ENCODE measurements around the gene ANKRD53. TPM values are rescaled to one million over a fixed set of nuclear protein-coding genes. Genes with fewer than 3 reads are reported as not detected.

ANKRD53 gene
- total RNA-seq, 1 donor from 2014 or later = 0.54 TPM

DNA sequence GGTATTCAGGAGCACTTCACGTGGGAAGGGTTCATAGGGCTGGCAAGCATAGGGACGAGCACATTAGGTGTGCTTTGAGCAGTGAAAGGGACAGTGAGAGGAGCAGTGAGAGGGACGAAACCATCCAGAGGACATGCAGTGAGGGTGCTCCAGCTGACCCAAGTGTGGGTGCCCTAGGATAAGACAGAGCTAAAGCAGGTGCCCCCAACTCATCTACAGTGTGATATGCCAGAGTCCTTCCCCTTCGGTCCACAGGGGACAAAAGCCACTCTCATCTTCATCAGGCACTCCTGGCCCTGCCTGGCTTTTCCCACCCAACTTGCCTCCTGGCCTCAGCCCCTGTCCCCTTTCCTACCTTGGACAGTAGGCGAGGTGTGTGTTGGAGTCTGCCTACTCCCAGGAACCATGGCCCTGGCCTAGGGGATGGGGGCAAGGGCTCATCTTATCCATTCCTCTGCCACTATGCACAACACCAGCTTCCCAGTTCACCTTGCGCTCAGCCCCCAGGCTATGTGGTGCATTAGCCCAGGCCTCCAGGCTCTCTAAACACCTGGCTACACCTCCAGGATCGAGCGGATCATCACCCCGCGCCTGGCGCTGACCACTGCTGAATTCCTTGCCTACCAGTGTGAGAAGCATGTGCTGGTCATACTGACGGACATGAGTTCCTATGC is 16.1 kb upstream of the ANKRD53 start:
- intact Hi-C loops (cut with DNase I) = no loop called here
- no peak for DNase-seq (ENCODE audit: missing footprints)
- no peak for ATAC-seq

DNA sequence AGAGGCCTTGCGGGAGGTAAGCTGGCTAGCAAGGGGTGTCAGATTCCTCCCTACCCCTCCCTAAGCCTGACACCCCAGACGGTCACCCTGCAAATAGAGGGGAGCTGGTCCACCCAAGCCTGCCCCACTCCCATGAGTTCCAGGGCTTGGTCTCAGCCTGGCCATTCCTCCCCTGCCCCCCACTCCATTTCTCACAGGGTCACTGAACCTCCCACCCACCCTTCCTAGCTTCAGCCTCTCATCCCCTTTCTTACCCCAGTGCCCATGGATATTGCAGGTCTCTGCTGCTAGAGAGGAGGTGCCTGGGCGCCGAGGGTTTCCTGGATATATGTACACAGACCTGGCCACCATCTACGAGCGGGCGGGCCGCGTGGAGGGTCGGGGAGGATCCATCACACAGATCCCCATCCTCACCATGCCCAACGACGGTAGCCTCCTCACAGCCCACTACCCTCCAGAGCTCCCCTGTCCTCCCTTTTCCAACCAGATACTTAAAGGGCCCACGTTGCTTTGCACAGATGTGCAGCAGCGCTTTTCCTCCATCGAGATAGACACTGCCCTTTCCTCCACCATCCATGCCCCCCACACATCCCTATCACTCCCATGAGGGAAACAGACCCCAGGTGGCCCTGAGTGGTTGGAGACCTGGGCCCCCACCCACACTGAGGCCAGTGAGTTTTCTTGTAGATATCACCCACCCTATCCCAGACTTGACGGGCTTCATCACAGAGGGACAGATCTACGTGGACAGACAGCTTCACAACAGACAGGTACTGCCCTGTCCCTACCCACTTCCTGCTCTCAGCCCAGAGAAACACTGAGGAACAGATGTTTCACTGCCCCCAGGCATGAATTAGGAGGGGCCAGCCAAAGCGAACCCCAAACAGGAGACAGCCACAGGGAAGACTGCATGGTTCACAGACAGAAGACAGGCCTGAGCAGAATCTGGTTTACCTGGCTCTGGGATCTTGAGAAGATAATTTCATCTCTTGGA is 15.2 kb upstream of the ANKRD53 start:
- intact Hi-C loops (cut with DNase I) = no loop called here
- ATAC-seq = no peak
- DNase-seq (ENCODE audit: missing footprints) = no peak

DNA sequence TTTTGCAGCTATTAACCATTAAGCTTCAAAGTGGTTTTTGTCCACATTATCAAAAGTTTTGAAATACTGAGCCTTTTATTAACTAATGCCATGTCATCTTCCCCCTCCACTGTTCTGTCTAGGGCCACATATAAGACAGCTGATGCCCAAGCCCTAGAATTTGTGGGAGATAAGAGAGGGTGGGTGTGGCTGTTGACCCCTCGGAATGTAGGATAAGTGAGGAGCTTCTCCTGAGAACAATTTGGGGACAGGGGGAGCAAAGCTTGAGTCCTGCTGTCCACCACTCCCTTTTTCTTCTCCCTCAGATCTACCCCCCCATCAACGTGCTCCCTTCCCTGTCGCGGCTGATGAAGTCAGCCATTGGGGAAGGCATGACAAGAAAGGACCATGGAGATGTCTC is 14.3 kb upstream of the ANKRD53 start:
- DNase-seq (ENCODE audit: missing footprints) (no peak), ATAC-seq (no peak)
- intact Hi-C loops (cut with DNase I) = no loop called here

DNA sequence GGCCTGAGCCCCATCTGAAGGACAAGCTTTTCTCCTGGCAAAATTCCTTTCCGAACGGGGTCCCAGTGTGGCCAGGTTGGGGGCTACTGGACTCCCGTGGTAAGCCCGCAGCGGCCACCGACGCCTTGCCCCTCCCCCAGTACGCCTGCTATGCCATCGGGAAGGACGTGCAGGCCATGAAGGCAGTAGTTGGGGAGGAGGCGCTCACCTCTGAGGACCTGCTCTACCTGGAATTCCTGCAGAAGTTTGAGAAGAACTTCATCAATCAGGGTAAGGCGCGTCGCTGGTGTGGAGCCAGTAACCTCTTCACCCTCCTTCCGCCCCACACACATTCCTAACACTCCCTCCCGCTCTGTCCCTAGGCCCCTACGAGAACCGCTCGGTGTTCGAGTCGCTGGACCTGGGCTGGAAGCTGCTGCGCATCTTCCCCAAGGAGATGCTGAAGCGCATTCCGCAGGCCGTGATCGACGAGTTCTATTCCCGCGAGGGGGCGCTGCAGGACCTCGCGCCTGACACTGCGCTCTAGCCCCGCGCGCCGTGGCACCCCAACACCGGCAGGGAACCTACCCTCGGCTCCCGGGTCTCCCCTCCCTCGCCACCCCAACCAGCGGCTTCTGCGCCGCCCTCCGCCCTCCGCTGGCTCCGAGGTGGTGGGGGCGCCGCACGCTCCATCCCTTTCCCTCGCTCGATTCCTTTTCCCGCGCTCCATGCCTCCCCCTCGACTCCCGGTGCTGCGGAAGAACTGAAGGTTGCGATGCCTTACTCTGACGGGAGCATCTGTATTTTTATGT is 13.6 kb upstream of the ANKRD53 start:
- ATAC-seq (peak; percentile 75), DNase-seq (ENCODE audit: missing footprints) (peak; percentile 83)
- intact Hi-C loops (cut with DNase I) = loop anchor here (5.0 kb wide), 1 partner anchor 38 kb away; no protein-coding TSS in a partner anchor

DNA sequence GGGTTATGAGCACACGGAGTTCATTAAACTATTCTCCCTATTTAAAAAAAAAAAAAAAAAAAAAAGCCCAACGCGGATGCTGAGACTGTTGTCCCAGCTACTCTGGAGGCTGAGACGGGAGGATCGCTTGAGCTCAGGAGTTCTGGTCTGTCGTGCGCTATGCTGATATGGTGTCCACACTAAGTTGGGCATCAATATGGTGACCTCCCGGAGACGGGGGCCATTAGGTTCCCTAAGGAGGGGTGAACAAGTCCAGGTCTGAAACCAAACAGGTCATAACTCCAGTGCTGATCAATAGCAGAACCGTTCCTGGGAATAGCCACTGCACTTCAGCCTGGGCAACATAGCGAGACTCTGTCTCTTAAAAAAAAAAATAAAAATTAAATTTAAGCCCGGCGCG is 12.9 kb upstream of the ANKRD53 start:
- intact Hi-C loops (cut with DNase I) = loop anchor here (5.0 kb wide), 1 partner anchor 37 kb away; no protein-coding TSS in a partner anchor
- no peak for DNase-seq (ENCODE audit: missing footprints)

DNA sequence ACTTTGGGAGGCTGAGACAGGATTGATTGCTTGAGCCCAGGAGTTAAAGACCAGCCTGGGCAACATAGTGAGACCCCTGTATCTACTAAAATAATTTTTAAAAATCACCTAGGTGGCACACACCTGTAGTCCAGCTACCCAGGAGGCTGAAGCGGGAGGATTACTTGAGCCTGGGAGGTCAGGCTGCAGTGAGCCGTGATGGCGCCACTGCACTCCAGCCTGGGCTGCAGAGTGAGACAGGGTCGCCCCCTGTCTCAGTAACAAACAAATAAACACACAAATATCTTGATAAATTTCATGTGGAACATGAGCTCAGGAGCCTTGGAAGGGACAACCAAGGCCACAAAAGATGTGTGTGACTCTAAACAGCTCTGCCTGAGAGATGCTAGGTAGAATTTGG is 11.7 kb upstream of the ANKRD53 start:
- ATAC-seq (no peak), DNase-seq (ENCODE audit: missing footprints) (no peak)
- intact Hi-C loops (cut with DNase I) = loop anchor here (5.0 kb wide), 1 partner anchor 36 kb away; no protein-coding TSS in a partner anchor

More for the DNA sequence above, 12.9 kb upstream of the ANKRD53 start:
- no peak for ATAC-seq

DNA sequence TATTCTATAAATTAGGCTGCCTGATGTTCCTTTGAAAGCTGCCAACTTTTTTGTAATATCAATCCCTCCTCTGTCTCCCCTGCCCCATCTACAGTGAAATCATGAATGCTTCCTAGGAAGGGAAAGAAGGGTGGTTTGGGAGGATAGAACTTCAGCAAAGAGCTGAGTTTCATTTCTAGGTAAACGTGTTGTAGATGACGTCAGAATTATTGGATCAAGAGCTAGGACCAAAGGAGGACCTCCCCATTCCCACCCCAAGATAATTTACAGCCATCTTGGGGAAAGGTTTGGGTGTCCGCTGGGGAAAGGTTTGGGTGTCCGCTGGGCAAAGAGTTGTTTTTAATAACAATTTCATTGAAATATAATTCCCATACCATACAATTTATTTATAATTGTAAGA is 11.2 kb upstream of the ANKRD53 start:
- DNase-seq (ENCODE audit: missing footprints) = no peak
- intact Hi-C loops (cut with DNase I) = loop anchor here (5.0 kb wide), 1 partner anchor 35 kb away; no protein-coding TSS in a partner anchor

DNA sequence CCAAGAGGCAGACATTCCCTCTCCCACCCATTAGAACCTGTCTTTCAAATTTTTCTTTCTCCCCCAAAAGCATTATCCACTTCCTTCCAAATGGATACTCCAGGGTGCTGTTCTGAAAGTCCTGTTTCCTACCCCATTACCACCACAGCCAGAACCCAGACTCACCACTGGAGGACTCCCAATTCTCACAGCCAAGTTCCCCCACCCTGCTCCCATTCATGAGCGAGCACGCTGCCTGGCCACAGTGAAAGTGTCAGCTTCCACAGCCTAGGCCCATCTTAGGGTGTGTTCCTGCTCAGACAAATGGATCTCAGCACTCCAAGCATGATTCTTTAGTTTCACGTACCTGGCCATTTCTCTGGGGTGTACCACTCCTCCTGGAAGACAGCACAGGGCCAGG is 3.8 kb upstream of the ANKRD53 start:
- DNase-seq (ENCODE audit: missing footprints) (no peak), ATAC-seq (no peak)
- intact Hi-C loops (cut with DNase I) = no loop called here

More for the DNA sequence above, 11.2 kb upstream of the ANKRD53 start:
- ATAC-seq = no peak

DNA sequence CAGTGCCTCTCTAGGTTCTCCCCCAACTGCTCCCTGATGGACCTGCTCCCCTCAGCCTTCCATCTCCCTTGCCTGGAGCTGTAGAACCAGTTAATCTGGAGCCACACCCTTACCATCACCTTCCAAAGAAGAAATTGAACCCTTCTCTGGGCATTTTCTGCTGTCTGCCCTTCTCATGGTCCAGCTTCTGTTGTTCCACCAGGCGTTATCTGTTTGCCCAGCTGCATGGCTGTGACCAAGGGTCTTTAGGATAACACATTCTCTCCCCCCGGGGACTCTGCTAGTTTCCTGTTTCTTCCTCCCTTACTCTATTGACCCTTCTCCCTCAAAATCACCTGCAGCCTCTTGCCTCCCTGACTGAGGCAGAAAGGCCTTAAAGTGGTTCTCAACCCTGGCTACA is 3.2 kb upstream of the ANKRD53 start:
- intact Hi-C loops (cut with DNase I) = no loop called here
- no peak for DNase-seq (ENCODE audit: missing footprints)
- ATAC-seq = no peak

DNA sequence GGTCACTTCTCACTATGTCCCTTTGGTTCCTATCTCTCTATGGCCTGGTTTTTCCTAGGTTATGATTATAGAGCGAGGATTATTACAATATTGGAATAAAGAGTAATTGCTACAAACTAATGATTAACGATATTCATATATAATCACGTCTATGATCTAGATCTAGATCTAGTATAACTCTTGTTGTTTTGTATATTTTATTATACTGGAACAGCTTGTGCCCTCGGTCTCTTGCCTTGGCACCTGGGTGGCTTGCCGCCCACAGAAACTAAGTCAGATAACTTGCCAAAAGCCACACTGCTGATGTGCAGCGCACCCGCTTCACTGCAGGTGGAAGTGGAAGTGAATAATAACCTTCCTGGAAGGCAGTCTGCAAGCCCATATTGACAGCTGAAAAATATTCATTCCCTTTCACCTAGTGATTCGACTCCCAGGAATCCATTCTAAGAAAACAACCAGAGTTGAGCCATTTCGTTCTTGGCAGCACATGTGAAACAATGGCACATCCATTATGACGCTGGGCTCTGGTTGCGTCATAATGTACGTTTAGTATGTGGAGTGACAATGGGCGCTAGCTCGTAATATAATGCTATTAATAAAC is 725 bp upstream of the ANKRD53 start:
- ATAC-seq = no peak
- intact Hi-C loops (cut with DNase I) = no loop called here
- DNase-seq (ENCODE audit: missing footprints) = no peak

DNA sequence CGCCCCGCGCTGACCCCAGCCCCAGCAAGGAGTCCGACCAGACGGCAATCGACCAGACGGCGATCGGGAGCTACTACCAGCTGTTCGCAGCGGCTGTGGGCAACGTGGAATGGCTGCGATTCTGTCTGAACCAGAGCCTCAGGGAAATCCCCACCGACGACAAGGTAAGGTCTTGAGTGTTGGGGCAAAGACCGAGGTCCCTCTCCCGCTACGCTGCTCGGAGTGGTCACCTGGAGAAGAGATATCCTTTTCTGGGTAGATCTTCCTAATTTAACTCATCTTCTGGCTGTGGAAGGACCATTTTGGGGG is 704 bp downstream of the ANKRD53 start:
- DNase-seq (ENCODE audit: missing footprints) = no peak
- intact Hi-C loops (cut with DNase I) = no loop called here
- ATAC-seq = no peak

DNA sequence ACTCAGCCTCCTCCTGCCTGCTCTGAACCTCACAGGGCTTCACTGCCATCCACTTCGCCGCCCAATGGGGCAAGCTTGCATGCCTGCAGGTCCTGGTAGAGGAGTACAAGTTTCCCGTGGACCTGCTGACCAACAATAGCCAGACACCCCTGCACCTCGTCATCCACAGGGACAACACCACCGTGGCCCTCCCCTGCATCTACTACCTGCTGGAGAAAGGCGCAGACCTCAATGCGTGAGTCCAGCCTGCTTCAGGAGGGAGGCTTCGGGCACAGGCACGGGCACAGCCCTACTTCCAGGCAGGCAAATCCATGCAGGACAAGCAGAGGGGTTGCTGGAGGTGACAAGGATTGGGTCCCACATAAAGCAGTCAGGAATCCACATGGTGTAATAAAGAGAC is 1.2 kb downstream of the ANKRD53 start:
- DNase-seq (ENCODE audit: missing footprints) = no peak
- ATAC-seq = no peak

DNA sequence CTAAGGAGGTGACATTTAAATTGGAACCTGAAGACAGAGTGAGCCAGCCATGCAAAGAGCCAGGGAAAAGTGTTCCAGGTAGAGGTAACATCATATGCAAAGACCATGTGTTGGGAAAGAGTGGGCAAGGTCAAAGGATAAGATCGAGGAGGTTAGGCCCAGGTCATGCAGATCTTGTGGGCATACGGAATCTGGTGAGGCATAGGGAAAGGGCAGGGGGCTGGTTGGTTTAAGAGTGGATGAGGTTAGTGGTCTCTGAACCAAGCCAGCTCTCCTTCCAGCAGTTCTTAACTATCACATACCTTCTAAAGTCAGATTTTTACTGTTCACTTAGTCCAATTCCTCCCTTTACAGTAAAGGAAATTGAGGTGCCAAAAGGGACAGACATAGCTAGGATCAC is 3.0 kb downstream of the ANKRD53 start:
- intact Hi-C loops (cut with DNase I) = no loop called here
- no peak for ATAC-seq
- no peak for DNase-seq (ENCODE audit: missing footprints)

More for the DNA sequence above, 1.2 kb downstream of the ANKRD53 start:
- intact Hi-C loops (cut with DNase I) = no loop called here

DNA sequence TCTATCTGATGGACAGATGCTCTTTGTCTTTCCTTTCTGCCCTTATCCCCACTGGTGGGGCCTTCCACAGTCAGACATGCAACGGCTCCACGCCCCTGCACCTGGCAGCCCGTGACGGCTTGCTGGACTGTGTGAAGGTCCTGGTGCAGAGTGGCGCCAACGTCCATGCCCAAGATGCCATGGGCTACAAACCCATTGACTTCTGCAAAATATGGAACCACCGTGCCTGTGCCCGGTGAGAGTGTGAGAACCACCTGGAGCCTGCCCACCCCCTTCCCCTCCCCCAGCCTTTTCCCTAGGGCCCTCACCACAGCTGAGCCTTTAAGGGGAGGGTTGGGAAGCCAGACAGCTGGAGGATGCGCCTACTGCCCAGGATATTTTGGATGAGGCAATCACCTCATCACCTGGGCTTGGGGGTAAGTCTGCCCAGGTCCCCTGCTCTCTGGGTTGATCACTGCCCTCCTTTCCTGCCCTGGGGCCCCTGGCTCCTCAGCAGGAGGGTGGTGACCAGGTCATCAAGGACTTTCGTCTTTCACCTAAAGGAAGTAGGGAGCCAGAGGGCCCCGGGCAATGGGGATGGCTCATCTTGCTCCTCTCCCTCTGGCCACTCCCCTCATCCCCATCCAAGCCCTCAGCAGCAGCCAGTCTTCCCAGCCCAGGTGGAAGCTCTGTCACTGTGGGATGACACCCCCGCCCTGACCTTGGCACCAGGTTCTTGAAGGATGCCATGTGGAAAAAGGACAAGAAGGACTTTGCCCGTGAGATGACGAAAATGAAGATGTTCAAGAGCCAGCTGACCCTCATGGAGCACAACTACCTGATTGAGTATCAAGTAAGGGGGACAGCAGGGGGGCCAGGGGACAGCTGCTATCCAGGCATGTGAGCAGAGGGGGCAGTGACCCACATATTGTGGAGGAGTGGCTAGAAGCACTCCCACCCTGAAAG is 3.7 kb downstream of the ANKRD53 start:
- intact Hi-C loops (cut with DNase I) = no loop called here
- ATAC-seq = no peak

DNA sequence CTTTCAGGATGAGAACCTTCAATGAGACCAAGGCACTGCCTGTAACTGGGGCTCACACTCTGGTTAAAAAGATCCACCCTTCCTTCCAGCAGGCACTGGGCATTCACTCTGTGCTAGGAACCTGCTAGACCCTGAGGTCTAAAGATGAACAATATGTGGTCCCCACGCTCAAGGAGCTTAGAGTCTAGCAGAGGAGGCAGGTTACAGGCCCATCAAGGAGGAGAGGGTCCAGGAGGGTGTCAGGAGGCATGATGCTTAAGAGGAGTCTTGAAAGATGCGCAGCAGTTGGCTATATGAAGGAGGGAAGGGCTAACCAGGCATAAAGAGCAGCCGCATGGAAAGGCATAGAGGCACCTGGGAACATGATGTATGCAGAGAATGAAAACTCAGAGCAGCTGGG is 4.5 kb downstream of the ANKRD53 start:
- intact Hi-C loops (cut with DNase I) = no loop called here
- DNase-seq (ENCODE audit: missing footprints) (no peak), ATAC-seq (no peak)

More for the DNA sequence above, 3.7 kb downstream of the ANKRD53 start:
- DNase-seq (ENCODE audit: missing footprints) = no peak

DNA sequence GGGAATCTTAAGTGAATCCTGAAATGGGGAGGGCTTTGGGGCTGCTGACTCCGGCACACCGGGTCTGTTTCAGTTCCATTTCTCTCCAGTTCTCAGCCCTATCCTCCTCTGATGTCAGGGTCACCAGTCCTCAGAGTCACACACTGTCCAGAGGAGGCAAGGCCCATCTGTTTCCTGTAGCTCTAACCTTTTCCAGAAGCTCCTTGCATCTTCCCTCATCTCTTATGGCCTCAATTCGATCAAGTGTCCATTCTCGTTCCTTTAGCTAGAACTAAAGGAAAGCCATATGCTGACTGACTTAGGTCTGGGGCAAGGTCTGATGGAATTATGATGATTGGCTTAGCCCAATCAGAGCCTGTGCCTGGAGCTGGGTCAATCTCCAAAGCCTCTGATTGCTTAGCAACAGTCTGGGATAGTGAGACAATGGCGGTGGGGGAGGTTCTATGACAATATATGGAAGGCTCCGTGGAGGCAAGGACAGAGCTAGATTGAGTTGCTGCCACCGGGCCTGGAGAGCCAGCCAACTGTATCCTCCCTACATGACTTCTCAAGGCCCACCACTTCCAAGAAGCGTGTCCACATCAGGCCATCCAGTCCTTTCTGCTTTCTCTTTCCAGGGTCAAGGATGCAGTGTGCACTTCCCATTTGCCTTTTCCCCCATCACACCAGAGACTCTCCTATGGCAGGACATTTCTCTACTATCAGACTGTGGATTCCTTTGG is 5.2 kb downstream of the ANKRD53 start:
- DNase-seq (ENCODE audit: missing footprints) (no peak), ATAC-seq (no peak)
- intact Hi-C loops (cut with DNase I) = no loop called here

DNA sequence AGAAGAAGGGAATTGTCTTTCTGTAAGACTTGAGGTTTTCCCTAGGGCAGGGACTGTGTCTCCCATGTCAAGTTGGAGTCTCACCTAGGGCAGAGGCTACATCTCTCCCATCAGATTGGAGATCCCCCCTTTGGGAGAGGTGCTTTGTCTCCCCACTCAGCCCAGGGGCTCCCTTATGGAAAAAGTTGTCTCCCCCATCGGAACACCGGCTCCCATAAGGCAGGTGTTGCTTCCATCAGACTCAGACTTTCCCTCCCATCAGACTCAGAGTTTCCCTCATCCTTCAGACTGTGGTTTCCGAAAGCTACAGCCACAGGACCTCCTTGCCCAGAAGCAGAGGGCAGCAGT is 5.8 kb downstream of the ANKRD53 start:
- DNase-seq (ENCODE audit: missing footprints) (no peak), ATAC-seq (no peak)
- intact Hi-C loops (cut with DNase I) = no loop called here
